ENCODE measurements around the gene MAP1S. TPM values are rescaled to one million over a fixed set of nuclear protein-coding genes. Genes with fewer than 3 reads are reported as not detected.
A peak's percentile ranks its signal among the peaks of the same experiment; 100 is the strongest.

Gene MAP1S
- total and polyA plus RNA-seq, 2 of the 13 experiments (the other 11 are each of a cell fraction or from before 2014, with no cell fraction given): 3.8 to 7.3 TPM

DNA sequence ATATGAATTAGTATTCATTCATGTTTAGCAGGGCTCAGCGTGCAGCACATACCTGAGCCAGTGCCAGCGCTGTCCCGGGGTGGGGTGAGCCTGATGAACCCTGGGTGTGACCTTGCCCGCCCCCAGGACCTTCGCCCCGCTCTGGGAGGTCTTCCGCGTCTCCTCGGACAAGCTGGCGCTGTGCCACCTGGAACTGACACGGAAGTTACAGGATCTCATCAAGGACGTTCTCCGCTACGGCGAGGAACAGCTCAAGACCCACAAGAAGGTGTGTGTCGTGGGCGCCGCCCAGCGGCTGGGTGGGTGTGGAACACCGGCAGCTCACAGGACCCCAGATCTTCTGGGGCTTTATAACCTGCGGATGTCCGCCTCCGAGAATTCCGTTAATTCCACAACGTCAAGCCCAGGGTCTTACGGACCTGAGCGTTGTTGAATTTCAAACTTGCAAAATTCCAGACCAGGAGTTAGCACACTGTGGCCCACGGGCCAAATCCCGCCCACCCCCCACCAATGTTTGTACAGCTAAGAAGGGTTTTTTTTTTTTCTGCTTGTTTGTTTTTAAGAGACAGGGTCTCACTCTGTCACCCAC, 47.4 kb downstream of the MAP1S start (continued):
- TF ChIP-seq, protein P1, sequence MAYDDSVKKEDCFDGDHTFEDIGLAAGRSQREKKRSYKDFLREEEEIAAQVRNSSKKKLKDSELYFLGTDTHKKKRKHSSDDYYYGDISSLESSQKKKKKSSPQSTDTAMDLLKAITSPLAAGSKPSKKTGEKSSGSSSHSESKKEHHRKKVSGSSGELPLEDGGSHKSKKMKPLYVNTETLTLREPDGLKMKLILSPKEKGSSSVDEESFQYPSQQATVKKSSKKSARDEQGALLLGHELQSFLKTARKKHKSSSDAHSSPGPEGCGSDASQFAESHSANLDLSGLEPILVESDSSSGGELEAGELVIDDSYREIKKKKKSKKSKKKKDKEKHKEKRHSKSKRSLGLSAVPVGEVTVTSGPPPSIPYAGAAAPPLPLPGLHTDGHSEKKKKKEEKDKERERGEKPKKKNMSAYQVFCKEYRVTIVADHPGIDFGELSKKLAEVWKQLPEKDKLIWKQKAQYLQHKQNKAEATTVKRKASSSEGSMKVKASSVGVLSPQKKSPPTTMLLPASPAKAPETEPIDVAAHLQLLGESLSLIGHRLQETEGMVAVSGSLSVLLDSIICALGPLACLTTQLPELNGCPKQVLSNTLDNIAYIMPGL (CRISPR knock-in tag; IDR thresholded peaks at IDR 0.05; ENCODE audit: borderline replicate concordance in 1 of 2, low read depth in 1 of 2): peak; percentile 72 to 81; a peak in 3 of 4 replicates
- TF ChIP-seq TBX3 (IDR thresholded peaks at IDR 0.05; ENCODE audit: borderline replicate concordance): no peak
- no peak for TF ChIP-seq CAMTA2 (CRISPR knock-in tag; IDR thresholded peaks at IDR 0.05; ENCODE audit: borderline replicate concordance)
- no peak for TF ChIP-seq FOXP1 (IDR thresholded peaks at IDR 0.05)
- no peak for TF ChIP-seq FOXP1 (CRISPR knock-in tag; IDR thresholded peaks at IDR 0.05)
- no peak for TF ChIP-seq ZNF468 (CRISPR knock-in tag; IDR thresholded peaks at IDR 0.05)
- peak; percentile 63; the same call in 1 of the 2 replicates for TF ChIP-seq ZNF350 (CRISPR knock-in tag; IDR thresholded peaks at IDR 0.05; ENCODE audit: borderline replicate concordance, low read depth)
- TF ChIP-seq NR2F6 (IDR thresholded peaks at IDR 0.05): peak; percentile 92
- TF ChIP-seq NR2F6 (CRISPR knock-in tag; IDR thresholded peaks at IDR 0.05): peak; percentile 97
- peak; percentile 76; the same call in 1 of the 2 replicates for TF ChIP-seq KDM2A (CRISPR knock-in tag; IDR thresholded peaks at IDR 0.05; ENCODE audit: borderline replicate concordance, low read depth)
- TF ChIP-seq, protein P2, sequence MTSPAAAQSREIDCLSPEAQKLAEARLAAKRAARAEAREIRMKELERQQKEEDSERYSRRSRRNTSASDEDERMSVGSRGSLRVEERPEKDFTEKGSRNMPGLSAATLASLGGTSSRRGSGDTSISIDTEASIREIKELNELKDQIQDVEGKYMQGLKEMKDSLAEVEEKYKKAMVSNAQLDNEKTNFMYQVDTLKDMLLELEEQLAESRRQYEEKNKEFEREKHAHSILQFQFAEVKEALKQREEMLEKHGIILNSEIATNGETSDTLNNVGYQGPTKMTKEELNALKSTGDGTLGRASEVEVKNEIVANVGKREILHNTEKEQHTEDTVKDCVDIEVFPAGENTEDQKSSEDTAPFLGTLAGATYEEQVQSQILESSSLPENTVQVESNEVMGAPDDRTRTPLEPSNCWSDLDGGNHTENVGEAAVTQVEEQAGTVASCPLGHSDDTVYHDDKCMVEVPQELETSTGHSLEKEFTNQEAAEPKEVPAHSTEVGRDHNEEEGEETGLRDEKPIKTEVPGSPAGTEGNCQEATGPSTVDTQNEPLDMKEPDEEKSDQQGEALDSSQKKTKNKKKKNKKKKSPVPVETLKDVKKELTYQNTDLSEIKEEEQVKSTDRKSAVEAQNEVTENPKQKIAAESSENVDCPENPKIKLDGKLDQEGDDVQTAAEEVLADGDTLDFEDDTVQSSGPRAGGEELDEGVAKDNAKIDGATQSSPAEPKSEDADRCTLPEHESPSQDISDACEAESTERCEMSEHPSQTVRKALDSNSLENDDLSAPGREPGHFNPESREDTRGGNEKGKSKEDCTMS (CRISPR knock-in tag; conservative IDR thresholded peaks at IDR 0.05): no peak
- no peak; the same call in 1 of the 2 replicates for TF ChIP-seq SP4 (CRISPR knock-in tag; IDR thresholded peaks at IDR 0.05)
- TF ChIP-seq FOXO1 (CRISPR knock-in tag; IDR thresholded peaks at IDR 0.05): peak; percentile 49; the same call in 1 of the 2 replicates
- no peak for TF ChIP-seq ZNF83 (CRISPR knock-in tag; IDR thresholded peaks at IDR 0.05; ENCODE audit: borderline replicate concordance)
- TF ChIP-seq ZNF460 (CRISPR knock-in tag; IDR thresholded peaks at IDR 0.05; ENCODE audit: borderline replicate concordance): no peak
- TF ChIP-seq, protein P3, sequence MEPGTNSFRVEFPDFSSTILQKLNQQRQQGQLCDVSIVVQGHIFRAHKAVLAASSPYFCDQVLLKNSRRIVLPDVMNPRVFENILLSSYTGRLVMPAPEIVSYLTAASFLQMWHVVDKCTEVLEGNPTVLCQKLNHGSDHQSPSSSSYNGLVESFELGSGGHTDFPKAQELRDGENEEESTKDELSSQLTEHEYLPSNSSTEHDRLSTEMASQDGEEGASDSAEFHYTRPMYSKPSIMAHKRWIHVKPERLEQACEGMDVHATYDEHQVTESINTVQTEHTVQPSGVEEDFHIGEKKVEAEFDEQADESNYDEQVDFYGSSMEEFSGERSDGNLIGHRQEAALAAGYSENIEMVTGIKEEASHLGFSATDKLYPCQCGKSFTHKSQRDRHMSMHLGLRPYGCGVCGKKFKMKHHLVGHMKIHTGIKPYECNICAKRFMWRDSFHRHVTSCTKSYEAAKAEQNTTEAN (CRISPR knock-in tag; conservative IDR thresholded peaks at IDR 0.05): 0 out of 2 replicates have a peak, but pooled peaks have one; percentile 30
- no peak for TF ChIP-seq ZNF432 (CRISPR knock-in tag; IDR thresholded peaks at IDR 0.05; ENCODE audit: borderline replicate concordance)
- TF ChIP-seq ZNF550 (CRISPR knock-in tag; IDR thresholded peaks at IDR 0.05; ENCODE audit: borderline replicate concordance): no peak
- peak; percentile 85 for TF ChIP-seq HOXA3 (CRISPR knock-in tag; IDR thresholded peaks at IDR 0.05)
- TF ChIP-seq TMF1 (CRISPR knock-in tag; IDR thresholded peaks at IDR 0.05; ENCODE audit: low read depth): no peak
- 0 out of 2 replicates have a peak, but pooled peaks have one; percentile 23 for TF ChIP-seq ARID2 (CRISPR knock-in tag; IDR thresholded peaks at IDR 0.05; ENCODE audit: borderline replicate concordance)
- TF ChIP-seq ZMYM2 (CRISPR knock-in tag; IDR thresholded peaks at IDR 0.05): no peak; the same call in 1 of the 2 replicates
- peak in 1 of 2 experiments; percentile 22; a peak in 1 of 4 replicates for TF ChIP-seq EP300 (IDR thresholded peaks at IDR 0.05; ENCODE audit: low read depth in 2 of 2, low read length in 2 of 2)
- peak; percentile 39; the same call in 1 of the 2 replicates for TF ChIP-seq EP300 (CRISPR knock-in tag; IDR thresholded peaks at IDR 0.05; ENCODE audit: borderline replicate concordance)
- no peak for TF ChIP-seq ZNF570 (CRISPR knock-in tag; IDR thresholded peaks at IDR 0.05; ENCODE audit: borderline replicate concordance)
- no peak for TF ChIP-seq ZNF552 (CRISPR knock-in tag; IDR thresholded peaks at IDR 0.05; ENCODE audit: borderline replicate concordance)
